ENCODE measurements around the gene SMIM9. TPM values are rescaled to one million over a fixed set of nuclear protein-coding genes. Genes with fewer than 3 reads are reported as not detected.

SMIM9 gene
- polyA plus RNA-seq, 1 of the 3 experiments (the other 2 are of a cell fraction), result not detected

- TF ChIP-seq SIN3A (IDR thresholded peaks at IDR 0.05; ENCODE audit: borderline replicate concordance, low read depth, low read length) (no peak), ZBTB33 (IDR thresholded peaks at IDR 0.05; ENCODE audit: borderline replicate concordance, low read depth) (no peak), FOXM1 (IDR thresholded peaks at IDR 0.05; ENCODE audit: low read depth) (no peak)
- TF ChIP-seq, protein P1, sequence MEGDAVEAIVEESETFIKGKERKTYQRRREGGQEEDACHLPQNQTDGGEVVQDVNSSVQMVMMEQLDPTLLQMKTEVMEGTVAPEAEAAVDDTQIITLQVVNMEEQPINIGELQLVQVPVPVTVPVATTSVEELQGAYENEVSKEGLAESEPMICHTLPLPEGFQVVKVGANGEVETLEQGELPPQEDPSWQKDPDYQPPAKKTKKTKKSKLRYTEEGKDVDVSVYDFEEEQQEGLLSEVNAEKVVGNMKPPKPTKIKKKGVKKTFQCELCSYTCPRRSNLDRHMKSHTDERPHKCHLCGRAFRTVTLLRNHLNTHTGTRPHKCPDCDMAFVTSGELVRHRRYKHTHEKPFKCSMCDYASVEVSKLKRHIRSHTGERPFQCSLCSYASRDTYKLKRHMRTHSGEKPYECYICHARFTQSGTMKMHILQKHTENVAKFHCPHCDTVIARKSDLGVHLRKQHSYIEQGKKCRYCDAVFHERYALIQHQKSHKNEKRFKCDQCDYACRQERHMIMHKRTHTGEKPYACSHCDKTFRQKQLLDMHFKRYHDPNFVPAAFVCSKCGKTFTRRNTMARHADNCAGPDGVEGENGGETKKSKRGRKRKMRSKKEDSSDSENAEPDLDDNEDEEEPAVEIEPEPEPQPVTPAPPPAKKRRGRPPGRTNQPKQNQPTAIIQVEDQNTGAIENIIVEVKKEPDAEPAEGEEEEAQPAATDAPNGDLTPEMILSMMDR (IDR thresholded peaks at IDR 0.05), result no peak
Measured at GRCh38 chrX:154791467-154791866, 43.0 kb downstream of the SMIM9 start (continued).

DNA sequence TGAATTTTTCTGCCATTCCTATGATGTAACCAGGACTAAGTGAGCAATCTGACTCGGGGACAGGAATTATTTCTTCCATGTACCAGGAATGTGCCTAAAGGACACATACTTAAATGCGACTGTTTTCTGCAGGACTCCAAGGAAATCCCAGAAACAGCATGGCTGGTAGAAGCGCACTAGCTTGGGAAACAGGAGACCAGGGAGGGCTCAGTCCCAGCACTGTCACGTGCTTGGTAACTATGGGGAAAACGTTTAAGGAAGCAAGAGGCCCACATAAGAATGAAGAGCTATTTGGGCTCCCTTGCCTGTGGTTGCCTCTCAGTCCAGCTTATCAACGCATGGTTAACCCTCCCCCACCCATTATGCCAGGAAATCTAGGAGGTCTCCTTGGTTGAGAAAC is 48.7 kb downstream of the SMIM9 start:
- POLR2A ChIA-PET, result no interaction called here
- 51% methylated on average over 6 of the region's 6 CpGs for WGBS (ENCODE audit: low lambda C conversion rate)
- no peak overlapping the region for H3K4me3 ChIP-seq (ENCODE audit: low read depth in 2 of 2, low read length in 1 of 2)

More for the DNA sequence above, 48.7 kb downstream of the SMIM9 start:
- DNase-seq, result no peak
- Histone ChIP-seq H3K36me3 (replicated peaks in 1 of 2; ENCODE audit: control insufficient read depth in 1 of 2, insufficient read depth in 2 of 2, low read length in 1 of 2) (no peaks in the 10 kb centered on the region), H3K9me3 (no peaks in the 10 kb centered on the region), H3K4me2 (no peak overlapping the region), H3K9me2 (no peaks in the 10 kb centered on the region), H3K4me1 (ENCODE audit: control insufficient read depth in 1 of 2, insufficient read depth in 2 of 2, low read depth in 1 of 2, low read length in 1 of 2) (no peaks in the 10 kb centered on the region), H4K20me1 (ENCODE audit: insufficient read depth) (no peaks in the 10 kb centered on the region), H3K79me2 (ENCODE audit: insufficient read depth) (no peaks in the 10 kb centered on the region), H3K27ac (ENCODE audit: low read depth in 2 of 2, low read length in 1 of 2) (no peak overlapping the region), H3K27me3 (ENCODE audit: insufficient read depth) (no peaks in the 10 kb centered on the region), H3K9ac (no peak overlapping the region), H2AFZ (ENCODE audit: low read depth) (no peak overlapping the region), H3F3A (replicated peaks; ENCODE audit: insufficient read depth) (no peaks in the 10 kb centered on the region)
- CTCF ChIA-PET, result interaction anchor here (1.6 kb wide), 1 partner anchor 37 kb away, joined by 5 read pairs; no protein-coding TSS in a partner anchor
- TF ChIP-seq MXI1 (IDR thresholded peaks at IDR 0.05; ENCODE audit: low read depth, low read length) (no peak), ZBTB33 (IDR thresholded peaks at IDR 0.05; ENCODE audit: borderline replicate concordance, low read depth) (no peak), RCOR1 (IDR thresholded peaks at IDR 0.05; ENCODE audit: low read length) (no peak), MEF2A (IDR thresholded peaks at IDR 0.05; ENCODE audit: borderline replicate concordance, low read depth) (no peak), ELF1 (IDR thresholded peaks at IDR 0.05) (no peak), GATA2 (CRISPR knock-in tag; IDR thresholded peaks at IDR 0.05) (no peak), SMC3 (IDR thresholded peaks at IDR 0.05; ENCODE audit: low read depth, low read length) (no peak), EP300 (IDR thresholded peaks at IDR 0.05; ENCODE audit: borderline replicate concordance in 1 of 2, low read depth in 1 of 2, low read length in 1 of 2) (no peak), CHD2 (IDR thresholded peaks at IDR 0.05; ENCODE audit: low read length, partially characterized antibody) (no peak), TAF1 (IDR thresholded peaks at IDR 0.05; ENCODE audit: borderline replicate concordance, low read depth, low read length) (no peak), FOXJ3 (CRISPR knock-in tag; IDR thresholded peaks at IDR 0.05) (no peak), POLR2AphosphoS5 (IDR thresholded peaks at IDR 0.05; ENCODE audit: low read depth, low read length) (no peak), RAD21 (IDR thresholded peaks at IDR 0.05; ENCODE audit: low read length) (no peak)
- TF ChIP-seq, protein P1 (IDR thresholded peaks at IDR 0.05), result no peak

Data from SK-N-SH (cell line).